HG02759 (cell line): ENCODE data around the gene PANK3.
"Not testable (repeated sequence)": the region's sequence is repeated elsewhere in the genome, so short reads cannot be mapped to it uniquely, and the experiment has no call there.

ENCODE experiments used
- ATAC-seq: cut with Tn5 transposase; IDR thresholded peaks from one replicate; pipeline ENCODE4 v1.9.1; 2021; ENCODE audit warnings: mild to moderate bottlenecking, moderate library complexity; ENCODE audit not compliant: unreplicated experiment

PANK3 gene

DNA sequence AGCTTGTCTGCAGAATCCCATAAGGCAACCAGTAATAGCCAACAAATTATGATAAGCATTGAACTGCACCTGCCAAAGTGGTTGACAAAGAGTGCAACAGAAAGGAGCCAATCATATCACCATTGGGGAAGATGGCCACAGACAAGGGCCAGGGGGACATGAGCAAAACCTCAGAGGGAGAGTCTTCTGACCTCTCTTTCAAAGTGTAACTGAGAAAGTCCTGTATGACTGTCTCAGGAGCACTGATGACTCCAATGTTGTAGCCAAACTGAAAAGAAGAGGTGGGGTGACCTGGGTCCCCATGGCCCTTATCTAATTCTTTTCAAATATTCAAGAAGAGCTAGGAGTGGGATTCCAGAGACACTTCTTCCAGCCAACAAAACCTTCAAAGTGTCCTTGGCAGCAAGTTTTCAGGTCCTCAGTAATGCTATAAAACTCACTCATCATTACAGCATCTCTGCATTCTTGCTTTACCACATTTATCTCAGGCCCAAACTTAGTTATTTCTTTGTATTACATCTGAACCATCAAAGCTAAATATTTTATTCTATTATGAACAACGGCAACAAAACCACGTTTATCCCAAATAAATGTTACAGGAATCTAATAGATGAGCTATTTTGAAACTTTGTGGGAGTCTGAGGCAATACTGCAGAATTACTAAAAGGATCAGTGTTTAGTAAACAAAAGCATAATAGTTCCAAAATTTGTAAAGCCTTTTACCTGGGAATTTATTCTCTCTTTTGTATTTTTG lies 25.6 kb downstream of the PANK3 start:
- ATAC-seq = no peak

DNA sequence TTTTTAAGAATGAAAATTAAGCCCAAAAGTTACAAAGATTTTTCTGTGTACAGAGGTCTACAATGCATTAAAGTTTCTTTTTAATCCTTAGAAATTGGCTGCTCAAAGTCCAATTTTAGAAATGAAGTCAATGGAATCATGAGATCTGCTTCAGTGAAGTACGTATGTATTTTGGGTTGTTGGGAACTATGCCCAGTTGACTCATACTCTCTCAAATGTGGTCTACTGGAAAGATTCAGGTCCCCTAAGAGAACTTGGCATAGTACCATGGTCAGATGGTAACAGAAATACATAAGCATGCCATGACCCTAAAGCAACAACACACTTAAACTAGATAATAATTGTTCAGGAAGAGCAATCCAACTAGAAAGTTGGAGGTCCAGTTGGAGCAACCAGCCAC lies 27.0 kb downstream of the PANK3 start:
- ATAC-seq = no peak

DNA sequence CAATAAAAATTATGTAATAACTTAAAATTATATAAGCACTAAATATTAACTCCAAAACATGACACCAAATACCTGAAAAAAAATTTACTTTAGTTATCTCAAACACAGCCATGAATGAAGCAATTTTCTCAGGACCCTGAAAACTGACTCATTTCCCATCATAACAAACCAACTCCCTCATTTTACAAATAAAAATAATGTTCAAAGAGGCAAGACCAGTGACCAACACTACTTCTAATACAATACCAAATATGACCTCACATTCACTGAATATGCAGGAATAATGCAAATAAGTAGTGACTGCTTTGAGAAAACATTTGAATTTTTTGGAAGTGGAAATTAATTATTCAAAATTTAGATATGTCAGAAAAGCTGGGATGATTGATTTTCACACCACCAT lies 28.5 kb downstream of the PANK3 start:
- ATAC-seq = no peak

DNA sequence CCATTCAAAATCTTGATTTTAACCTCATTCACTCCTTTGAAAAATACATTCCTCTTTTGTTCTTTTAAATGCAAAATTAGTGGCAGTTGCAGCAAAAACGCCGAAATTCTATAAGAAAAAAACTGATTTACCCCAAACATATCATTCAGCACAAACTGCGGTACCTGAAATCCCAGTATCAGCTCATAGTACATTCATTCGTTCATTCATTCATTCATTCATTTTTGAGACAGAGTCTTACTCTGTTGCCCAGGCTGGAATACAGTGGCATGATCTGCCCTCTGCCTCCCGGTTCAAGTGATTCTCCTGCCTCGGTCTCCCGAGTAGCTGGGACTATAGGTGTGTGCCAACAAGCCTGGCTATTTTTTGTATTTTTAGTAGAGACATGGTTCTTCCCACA lies 29.6 kb downstream of the PANK3 start:
- ATAC-seq = no peak

DNA sequence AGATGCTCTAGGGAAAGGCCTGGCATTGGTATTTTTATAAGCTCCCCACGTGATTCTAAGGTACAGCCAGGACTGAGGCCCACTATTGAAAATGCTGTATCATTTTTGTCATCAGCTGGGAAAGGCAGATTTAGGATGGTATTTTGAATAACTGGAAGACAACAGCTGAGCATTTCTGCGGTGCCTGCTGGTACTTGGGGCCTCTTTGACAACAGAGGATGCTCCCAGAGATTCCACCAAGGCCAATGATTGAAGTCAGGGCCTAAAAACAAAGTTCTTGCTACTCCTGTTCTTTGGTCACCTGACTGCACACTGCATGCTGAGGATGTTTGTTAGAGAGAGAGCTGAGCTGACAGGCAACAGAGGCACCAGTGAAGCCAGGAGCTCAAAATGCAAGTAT lies 42.0 kb downstream of the PANK3 start:
- ATAC-seq = no peak

DNA sequence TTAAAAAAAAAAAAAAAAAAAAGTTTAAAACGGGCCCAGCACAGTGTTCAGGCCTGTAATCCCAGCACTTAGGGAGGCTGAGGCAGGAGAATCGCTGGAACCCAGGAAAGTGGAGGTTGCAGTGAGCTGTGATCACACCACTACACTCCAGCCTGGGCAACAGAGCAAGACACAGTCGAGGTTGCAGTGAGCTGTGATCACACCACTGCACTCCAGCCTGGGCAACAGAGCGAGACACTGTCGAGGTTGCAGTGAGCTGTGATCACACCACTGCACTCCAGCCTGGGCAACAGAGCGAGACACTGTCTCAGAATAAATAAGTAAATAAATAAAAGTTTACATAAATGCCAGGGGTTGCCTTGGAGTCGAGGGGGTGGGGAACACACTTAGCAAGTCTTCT lies 44.8 kb downstream of the PANK3 start:
- not testable (repeated sequence) for ATAC-seq

DNA sequence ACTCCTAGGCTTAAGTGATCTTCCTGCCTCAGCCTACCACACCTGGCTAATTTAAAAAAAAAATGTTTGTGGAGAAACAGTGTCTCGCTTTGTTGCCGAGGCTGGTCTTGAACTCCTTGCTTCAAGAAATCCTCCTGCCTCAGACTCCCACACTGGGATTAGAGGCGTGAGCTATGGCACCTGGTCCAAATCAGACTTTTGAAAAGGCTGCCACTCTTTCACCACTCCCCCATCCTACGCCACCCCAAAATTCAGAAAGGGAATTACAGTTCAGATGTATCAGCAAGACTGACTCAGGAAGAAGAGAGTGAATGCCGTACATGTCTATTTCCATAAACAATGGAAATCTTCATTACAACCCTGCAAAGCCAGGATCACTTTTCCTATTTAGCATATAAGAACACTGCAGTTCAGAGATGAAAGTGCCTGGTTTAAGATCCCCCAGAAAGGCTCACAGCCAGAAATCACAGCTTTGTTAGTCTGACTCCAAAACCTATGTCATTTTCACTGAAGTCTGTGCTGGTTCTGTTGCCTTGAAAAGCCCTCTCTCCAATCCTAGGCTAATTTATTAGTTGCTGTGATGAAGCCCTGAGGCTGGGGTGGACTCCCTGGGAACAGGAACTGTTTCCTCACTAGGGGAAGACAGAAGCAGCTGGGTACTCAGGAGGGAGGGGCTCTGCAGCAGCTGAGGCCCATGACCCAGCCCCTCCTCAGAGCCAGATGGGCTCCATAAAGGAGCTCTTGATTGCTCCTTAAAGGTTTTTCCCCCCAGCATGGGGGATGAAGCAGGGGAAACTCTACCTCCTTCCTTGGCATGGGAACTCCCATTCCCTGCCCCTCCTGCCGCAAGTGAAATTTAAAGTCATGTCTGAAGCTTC lies 46.9 kb downstream of the PANK3 start:
- no peak for ATAC-seq

DNA sequence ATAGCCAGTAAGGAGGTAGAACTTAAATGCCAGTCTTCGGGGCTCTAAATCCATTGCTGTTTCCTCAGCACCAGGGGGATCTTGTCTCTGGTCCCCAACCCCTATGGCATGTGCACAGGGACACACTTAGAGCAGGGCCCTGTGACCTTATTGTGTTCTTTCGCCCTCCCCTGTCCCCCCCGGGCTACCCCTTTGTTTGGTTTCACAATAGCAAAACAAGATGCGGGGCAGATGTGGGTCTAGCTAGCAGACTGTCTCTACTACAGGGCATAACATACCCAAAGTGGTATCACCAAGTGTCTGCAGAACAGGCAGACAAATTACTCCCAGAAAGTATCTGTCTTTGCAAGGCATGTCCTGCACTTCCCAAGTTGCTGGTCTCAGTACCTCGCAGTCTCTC lies 48.0 kb downstream of the PANK3 start:
- no peak for ATAC-seq

DNA sequence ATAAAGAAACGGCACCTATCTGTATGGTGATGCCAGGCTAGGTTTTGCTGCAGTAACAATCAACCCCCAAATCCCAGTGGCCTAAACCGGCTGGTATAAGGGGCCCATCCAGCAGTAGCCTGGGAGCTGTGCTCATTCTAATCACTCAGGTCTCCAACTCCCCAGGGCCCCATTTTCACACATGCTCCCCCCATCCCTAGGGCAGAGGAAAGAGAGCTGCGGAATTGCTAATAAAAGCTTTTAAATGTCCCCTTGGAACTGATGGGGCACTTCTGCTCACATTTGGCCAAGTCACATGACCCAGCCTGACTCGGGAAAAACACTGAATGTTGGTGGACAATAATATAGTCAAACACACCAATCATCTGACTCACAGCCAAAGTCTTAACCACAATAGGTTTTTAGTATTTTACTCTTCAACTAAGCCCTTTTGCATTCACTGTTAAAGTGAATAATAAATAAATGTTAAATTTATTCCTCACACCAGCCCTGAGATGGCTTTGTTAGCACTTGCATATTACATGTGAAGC lies 48.5 kb downstream of the PANK3 start:
- no peak for ATAC-seq

DNA sequence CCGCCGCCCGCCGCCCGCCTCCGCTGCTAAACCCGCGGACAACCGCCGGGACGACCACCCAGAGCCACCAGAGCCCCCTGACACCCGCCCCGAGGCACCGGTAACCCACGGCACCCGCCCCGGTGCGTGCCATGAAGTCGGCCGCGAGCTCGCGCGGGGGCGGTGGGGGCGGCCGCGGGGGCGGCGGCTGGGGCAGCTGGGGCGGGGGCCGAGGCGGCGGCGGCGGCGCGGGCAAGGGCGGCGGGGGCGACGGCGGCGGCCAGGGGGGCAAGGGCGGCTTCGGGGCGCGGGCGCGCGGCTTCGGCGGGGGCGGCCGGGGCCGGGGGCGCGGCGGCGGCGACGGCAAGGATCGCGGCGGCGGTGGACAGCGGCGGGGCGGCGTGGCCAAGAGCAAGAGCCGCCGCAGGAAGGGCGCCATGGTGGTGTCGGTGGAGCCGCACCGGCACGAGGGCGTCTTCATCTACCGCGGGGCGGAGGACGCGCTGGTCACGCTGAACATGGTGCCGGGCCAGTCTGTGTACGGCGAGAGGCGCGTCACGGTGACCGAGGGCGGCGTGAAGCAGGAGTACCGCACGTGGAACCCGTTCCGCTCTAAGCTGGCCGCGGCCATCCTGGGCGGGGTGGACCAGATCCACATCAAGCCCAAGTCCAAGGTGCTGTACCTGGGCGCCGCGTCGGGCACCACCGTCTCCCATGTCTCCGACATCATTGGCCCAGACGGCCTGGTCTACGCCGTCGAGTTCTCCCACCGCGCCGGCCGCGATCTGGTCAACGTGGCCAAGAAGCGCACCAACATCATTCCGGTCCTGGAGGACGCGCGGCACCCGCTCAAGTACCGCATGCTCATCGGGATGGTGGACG lies 49.6 kb downstream of the PANK3 start:
- ATAC-seq = no peak

DNA sequence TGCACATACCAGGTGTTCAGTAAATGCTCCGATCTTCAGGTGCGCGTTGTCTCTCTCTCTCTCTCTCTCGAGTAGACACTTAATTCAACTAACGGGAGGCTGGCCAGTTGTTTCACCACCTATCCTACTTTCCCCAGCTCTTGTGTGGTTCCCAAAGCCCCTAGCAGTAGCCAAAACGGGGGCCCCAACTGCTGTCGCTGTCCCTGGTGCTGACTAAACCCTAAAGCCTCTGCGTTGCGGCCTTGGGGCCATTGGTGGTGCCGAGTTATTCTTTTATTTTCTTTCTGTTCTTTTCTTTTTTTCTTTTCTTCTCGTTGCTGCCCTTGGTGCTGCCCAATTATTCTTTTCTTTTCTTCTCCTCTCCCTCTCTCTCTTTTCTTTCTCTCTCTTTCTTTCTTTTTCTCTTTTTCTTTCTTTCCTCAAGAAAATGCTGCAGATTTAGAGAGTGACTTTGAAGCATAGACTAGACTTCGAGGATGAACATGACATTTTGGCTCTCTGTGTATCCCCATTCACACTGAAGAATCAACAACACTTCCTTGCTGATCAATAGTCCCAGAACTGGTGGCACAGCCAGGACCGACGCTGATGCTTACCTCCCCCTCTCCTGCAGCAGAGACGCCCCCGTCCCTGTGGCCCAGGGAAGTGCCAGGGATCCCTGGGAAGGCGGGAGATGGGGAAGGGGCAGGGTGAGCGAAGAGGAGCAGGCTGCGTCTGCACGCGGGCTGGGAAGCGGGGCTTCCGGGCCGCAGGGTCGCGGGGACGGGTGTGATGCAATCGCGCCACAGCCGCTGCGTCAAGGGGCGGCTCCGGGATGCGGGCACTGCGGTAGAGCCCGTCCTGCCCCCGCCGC lies 50.4 kb downstream of the PANK3 start, which contains the start of gene FBLL1:
FBLL1 (plus strand) TSS at position 785 of the 853 bp plus-strand sequence. CDS start 200 bp downstream, outside the sequence.
- ATAC-seq = no peak

DNA sequence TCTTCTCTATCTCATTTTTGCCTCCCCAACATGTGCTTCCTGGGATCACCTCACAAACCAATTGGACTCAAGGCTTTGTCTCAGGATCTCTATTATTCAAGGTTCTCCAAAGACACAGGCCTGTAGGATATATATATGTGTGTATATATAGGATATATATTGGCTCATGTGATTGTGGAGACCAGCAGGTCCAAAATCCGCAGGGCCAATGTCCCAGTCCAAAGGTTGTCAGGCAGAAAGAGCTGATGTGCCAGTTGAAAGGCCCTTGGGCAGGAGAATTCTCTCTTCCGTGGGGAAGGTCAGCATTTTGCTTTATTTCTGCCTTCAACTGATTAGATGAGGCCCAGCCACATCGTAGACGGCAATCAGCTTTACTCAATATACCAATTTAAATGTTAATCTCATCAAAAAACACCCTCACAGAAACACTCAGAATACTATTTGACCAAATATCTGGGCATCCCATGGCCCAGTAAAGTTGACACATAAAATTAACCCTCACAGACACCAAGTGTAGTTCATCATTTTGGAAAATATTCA lies 51.3 kb downstream of the PANK3 start:
- no peak for ATAC-seq

DNA sequence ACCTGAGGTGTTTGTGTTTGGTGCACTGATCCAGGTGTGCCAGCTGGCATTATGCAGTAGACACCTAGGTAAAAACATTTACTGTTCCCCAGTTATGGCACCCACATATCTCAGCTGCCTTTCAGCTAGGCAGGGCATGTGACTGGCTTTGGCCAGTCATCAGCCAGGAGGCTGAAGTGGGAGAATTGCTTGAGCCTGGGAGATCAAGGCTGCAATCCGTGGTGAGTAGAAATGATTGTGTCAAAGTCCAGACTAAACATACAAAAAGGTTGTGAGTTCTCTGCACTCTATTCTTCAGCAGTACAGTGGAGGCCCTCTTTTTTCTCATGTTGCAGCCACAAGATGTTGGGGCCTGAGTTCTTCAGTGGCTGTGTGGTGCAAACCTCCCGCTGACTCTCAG lies 53.3 kb downstream of the PANK3 start:
- no peak for ATAC-seq

DNA sequence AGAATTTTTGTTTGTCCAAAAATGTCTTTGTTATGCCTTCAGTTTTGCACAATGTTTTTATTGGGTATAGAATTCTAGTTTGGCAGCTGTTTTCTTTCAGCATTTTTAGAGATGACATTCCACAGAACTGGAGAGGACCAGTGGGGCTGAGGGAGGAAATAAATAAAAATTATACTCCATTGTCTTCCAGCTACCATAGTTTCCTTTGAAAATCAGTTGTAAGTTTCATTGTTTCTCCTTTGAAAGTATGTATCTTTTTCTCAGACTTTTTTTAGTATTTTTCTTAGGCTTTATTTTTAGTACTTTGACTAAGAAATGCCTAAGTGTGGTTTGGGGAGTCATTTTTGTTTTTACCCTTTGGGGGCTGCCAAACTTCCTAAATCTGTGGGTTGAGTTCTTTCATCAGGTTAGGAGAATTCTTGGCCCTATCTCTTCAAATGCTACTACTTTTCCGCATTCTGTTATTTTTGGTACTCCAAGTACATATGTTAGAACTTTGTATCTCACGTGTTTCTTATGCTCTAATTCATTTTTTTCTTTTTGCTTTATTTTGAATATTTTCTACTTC lies 65.2 kb downstream of the PANK3 start:
- ATAC-seq = no peak

DNA sequence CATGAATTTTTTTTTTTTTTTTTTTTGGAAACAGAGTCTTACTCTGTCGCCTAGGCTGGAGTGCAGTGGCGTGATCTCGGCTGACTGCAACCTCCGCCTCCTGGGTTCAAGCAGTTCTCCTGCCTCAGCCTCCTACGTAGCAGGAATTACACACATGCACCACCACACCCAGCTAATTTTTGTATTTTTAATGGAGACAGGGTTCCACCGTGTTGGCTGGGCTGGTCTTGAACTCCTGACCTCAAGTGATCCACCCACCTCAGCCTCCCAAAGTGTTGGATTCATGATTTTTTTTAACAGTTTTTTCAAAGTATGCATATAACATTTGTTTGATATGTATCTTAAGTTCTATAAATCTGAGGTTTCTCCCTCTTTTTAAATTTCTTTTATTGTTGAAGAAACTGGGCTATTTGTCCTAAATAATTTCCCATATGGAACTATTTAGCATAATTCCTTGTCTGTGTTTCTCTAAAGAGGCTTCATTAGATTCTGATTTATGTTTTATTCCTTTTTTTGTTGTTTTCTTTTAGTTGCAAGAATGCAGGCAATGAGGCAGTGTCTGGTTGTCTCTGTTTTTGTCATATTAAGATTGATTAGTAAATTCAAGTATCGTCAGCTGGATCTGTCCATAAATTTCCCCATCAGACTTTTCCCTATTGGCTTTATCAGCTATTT lies 76.5 kb downstream of the PANK3 start:
- ATAC-seq = no peak
